HFFc6 (cell line): Measurements from ENCODE around the gene CALHM3. TPM values are rescaled to one million over a fixed set of nuclear protein-coding genes. Genes with fewer than 3 reads are reported as not detected.

ENCODE experiments used
- DNase-seq: peaks from one replicate; pipeline ENCODE4 v3.0.0-alpha.2; 2018
- H3K27ac Mint-ChIP-seq: 2 replicates; pipeline ENCODE4 v1.8.0; 2020; ENCODE audit warnings: mild to moderate bottlenecking, mixed read lengths
- H3K27me3 Mint-ChIP-seq: 2 replicates; pipeline ENCODE4 v1.8.0; 2021; ENCODE audit warnings: mild to moderate bottlenecking, moderate library complexity, mixed read lengths; ENCODE audit not compliant: insufficient read depth
- H3K36me3 Mint-ChIP-seq: 2 replicates; pipeline ENCODE4 v1.8.0; 2021; ENCODE audit warnings: low read depth, mixed read lengths
- H3K4me1 Mint-ChIP-seq: 2 replicates; pipeline ENCODE4 v1.8.0; 2020; ENCODE audit warnings: low read depth, mixed read lengths
- H3K4me3 Mint-ChIP-seq: 2 replicates; pipeline ENCODE4 v1.8.0; 2020; ENCODE audit warnings: mild to moderate bottlenecking, moderate library complexity, mixed read lengths
- H3K9me3 Mint-ChIP-seq: 2 replicates; pipeline ENCODE4 v1.8.0; 2020; ENCODE audit warnings: mild to moderate bottlenecking, mixed read lengths
- total RNA-seq, 6 experiments: library from RNA; stranded (reverse); fragmentation: NEBNext Ultra II Directional; extraction: Animal tissue kit (Norgen Biotek cat#: 25700); gene quantifications; 2 replicates in 1 of 6; 3 replicates in 5 of 6; pipeline ENCODE4 v1.2.3, GENCODE V29; 2021
- TF ChIP-seq, protein P1 (sequence below): fragments of 200-600 bp; sonication (generic); IDR thresholded peaks from 2 replicates; pipeline ENCODE4 v1.5.0; 2021; ENCODE audit warnings: antibody characterized with exemption, mild to moderate bottlenecking

Gene CALHM3
- total RNA-seq, 6 experiments from 2014 or later, result 0.09 TPM; not detected in 5

- Mint-ChIP-seq H3K4me1 (peaks cover 8% of the 10 kb centered on the region), H3K27ac (no peak overlapping the region), H3K4me3 (no peak overlapping the region), H3K27me3 (peaks cover 43% of the 10 kb centered on the region), H3K36me3 (no peaks in the 10 kb centered on the region), H3K9me3 (no peaks in the 10 kb centered on the region)
- TF ChIP-seq, protein P1, sequence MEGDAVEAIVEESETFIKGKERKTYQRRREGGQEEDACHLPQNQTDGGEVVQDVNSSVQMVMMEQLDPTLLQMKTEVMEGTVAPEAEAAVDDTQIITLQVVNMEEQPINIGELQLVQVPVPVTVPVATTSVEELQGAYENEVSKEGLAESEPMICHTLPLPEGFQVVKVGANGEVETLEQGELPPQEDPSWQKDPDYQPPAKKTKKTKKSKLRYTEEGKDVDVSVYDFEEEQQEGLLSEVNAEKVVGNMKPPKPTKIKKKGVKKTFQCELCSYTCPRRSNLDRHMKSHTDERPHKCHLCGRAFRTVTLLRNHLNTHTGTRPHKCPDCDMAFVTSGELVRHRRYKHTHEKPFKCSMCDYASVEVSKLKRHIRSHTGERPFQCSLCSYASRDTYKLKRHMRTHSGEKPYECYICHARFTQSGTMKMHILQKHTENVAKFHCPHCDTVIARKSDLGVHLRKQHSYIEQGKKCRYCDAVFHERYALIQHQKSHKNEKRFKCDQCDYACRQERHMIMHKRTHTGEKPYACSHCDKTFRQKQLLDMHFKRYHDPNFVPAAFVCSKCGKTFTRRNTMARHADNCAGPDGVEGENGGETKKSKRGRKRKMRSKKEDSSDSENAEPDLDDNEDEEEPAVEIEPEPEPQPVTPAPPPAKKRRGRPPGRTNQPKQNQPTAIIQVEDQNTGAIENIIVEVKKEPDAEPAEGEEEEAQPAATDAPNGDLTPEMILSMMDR, result no peak
- no peak for DNase-seq
Measured at GRCh38 chr10:103512166-103512565, 33.1 kb upstream of the CALHM3 start.

DNA sequence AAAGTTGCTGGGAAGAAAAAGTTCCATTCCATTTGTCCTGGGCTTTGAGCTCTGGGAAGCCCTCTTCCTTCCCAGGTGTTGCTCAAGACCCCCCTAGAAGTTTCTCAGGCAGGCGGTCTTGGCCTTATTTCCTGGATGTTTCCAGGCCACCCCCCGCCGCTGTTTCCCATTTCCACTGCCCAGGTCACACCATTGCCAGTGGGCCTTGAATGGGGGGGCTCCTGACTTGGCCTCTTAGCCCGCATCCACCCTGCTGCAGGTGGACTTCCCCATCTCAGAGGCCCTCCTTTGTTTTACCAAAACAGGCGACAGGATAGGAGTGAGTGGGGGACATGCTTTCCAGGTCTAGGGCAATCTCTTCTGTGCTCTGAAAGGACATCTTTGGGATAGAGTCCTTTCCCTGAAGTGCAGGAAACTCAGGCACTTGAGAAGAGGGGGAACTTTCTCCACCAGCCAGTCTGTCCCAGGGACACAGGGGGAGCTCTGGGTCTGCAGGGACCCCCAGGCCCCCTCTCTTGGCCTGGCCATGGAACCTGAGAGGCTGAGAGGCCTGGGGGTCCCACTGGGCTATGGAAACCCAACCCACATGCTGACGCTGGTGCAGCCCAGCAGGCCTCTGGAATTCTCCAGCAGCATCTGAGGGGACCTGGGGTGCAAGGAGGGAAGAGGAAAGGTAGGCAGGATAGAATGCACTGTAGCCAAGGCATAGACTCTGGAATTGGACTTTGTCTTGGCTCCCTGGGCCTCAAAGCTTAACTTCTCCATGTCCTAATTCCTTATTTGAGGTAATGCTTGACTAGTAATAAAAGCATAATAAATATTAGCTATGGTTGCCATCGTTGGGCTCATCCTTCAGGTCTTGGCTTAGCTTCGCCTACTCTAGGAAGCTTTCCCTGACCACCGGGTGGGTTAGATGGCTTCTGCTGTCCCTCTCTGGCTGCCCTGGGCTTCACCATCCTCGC lies 32.0 kb upstream of the CALHM3 start:
- DNase-seq, result no peak
- Mint-ChIP-seq H3K27ac (no peak overlapping the region), H3K4me1 (peaks cover 8% of the 10 kb centered on the region), H3K9me3 (no peaks in the 10 kb centered on the region), H3K4me3 (no peak overlapping the region), H3K36me3 (no peaks in the 10 kb centered on the region), H3K27me3 (peaks cover 52% of the 10 kb centered on the region)
- TF ChIP-seq, protein P1, result no peak

DNA sequence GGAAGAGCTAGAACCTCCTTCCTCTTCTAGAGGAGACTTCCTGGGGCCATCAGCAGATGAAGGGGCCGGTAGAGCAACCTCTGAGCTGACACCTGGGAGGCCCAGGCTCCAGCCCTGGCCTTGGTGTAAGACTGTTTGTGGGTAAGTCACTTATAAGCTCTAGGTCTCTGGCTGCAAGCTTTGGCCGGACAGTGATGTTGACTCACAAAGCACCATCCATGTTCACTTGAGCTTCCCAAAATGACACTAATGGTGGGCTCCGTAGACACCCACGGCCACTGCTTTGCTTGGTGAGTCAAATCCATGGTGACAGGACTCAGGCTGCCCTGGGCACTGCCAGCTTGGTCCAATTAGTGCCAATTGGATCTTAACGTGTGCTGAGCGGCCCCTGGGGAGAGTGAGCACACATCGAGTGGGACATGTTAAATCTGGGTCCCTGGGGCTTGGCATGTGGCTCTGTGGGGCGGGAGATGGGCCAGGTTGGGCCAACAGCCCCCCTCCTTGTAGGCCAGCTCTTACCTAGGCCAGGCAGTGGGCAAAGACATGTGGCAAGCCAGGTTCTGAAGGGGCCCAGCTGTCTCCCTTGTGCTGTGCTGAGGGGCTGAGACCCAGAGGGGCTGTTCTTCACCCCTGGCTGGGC lies 31.1 kb upstream of the CALHM3 start:
- Mint-ChIP-seq H3K27me3 (peaks cover 52% of the 10 kb centered on the region), H3K4me3 (no peak overlapping the region), H3K27ac (no peak overlapping the region), H3K9me3 (no peaks in the 10 kb centered on the region), H3K36me3 (no peaks in the 10 kb centered on the region), H3K4me1 (peaks cover under 1% of the 10 kb centered on the region; the same call in 1 of the 2 replicates)
- DNase-seq, result no peak
- TF ChIP-seq, protein P1, result no peak

DNA sequence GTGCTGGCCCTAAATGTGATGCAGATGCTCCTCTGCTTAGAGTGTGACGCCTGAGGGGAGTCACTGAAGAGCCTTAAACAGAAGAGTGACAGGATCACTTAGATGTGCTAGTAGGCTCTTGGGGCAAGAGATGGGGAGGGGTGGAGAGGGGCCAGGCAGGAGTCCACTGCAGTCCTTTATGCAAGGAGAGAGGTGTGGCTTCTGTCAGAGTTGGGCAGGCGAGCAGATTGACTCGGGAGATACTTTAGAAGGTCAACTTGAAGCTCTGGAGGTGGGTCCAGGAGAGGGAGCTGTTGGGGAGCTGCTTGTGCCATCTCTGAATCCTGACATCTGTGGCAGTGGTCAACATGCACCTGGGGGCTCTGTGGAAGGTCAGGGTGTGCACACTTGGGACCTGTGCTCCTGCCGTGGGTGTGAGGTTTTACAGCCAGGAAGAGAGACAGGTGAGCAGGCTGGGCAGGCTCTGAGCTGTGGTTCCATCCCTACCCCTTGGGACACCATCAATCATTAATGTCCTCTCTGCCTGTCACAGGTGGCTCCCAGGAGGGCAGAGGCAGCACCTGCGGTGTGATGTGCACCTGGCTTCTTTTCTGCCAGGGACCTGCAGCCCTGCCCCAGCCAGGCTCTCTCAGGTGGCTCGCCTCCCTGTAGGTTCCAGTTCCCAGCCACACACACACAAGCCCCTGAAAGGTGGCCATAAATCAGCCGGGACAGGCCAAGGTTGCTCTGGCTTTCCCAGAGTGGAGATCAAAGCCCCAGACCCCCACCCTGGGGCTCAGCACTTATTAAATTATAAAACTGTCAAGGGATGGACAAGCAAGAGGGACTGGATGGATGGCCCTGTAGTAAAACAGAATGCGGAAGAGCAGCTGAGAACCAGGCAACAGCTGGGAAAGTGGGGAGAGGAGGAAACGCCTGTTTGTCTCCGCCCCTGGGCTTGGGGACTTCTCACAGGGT lies 28.5 kb upstream of the CALHM3 start:
- Mint-ChIP-seq H3K4me3 (no peak overlapping the region), H3K9me3 (no peaks in the 10 kb centered on the region), H3K27me3 (peaks cover 61% of the 10 kb centered on the region), H3K36me3 (no peaks in the 10 kb centered on the region), H3K27ac (no peak overlapping the region), H3K4me1 (peaks cover 7% of the 10 kb centered on the region)
- DNase-seq, result no peak
- TF ChIP-seq, protein P1, result no peak; the same call in 1 of the 2 replicates

DNA sequence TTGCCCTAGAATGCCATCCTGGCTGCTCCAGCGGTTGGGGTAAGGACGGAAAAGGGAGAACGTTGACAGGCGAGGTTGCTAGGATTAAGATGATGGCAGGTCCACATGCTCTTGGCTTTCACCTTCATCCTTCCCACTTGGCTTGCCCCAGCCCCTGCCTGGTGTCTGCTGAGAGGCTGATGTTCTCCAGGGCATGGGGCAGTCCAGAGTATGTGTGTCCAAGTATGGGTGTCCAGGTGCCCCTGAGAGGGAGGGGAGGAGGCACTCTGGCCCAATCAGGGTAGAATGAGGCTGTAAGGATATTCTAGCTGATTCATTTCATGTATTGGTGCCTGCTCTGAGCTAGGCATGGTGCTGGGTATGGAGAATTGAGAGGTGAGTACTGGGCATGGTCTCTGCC lies 27.0 kb upstream of the CALHM3 start:
- Mint-ChIP-seq H3K4me1 (peaks cover 7% of the 10 kb centered on the region), H3K27me3 (peaks cover 48% of the 10 kb centered on the region), H3K4me3 (no peak overlapping the region), H3K27ac (no peak overlapping the region), H3K9me3 (no peaks in the 10 kb centered on the region), H3K36me3 (no peaks in the 10 kb centered on the region)
- DNase-seq, result no peak
- TF ChIP-seq, protein P1, result no peak
